ENCODE results near the gene NUP188.

NUP188 gene

GRCh38 chr9:128947527-128948301 is at the start of gene NUP188, which contains the start of gene DOLK:
TSS of gene NUP188 (plus strand) at chr9:128947699. CDS start at chr9:128947720, 21 bp downstream.
TSS of gene DOLK (minus strand) at chr9:128947603. CDS start at chr9:128947303, 300 bp downstream.
- peak; percentile 88 to 95 for DNase-seq

- DNase-seq = no peak
These were observed 49.1 kb upstream of the NUP188 start for GRCh38 chr9:128898382-128898781.

GRCh38 chr9:128898845-128899565 is 48.5 kb upstream of the NUP188 start:
- DNase-seq = no peak

- DNase-seq = no peak
These were observed 47.8 kb upstream of the NUP188 start for GRCh38 chr9:128899566-128900322.

GRCh38 chr9:128901379-128901778 is 46.1 kb upstream of the NUP188 start:
- no peak for DNase-seq

- no peak for DNase-seq
These were observed 45.7 kb upstream of the NUP188 start for GRCh38 chr9:128901822-128902221.

GRCh38 chr9:128902351-128903078 is 45.0 kb upstream of the NUP188 start:
- DNase-seq = peak; percentile 57 to 76

GRCh38 chr9:128903079-128903461 is 44.4 kb upstream of the NUP188 start:
- DNase-seq = no peak

- DNase-seq = no peak
These were observed 43.5 kb upstream of the NUP188 start for GRCh38 chr9:128903871-128904620.

- no peak for DNase-seq
These were observed 41.5 kb upstream of the NUP188 start for GRCh38 chr9:128905964-128906363.

- no peak for DNase-seq
These were observed 40.8 kb upstream of the NUP188 start for GRCh38 chr9:128906741-128907140.

- no peak for DNase-seq
These were observed 39.1 kb upstream of the NUP188 start for GRCh38 chr9:128908372-128908771.

- no peak for DNase-seq
These were observed 37.6 kb upstream of the NUP188 start for GRCh38 chr9:128909859-128910258.

- DNase-seq = no peak
These were observed 36.6 kb upstream of the NUP188 start for GRCh38 chr9:128910906-128911305.

GRCh38 chr9:128911529-128912035 is 35.9 kb upstream of the NUP188 start:
- DNase-seq = no peak

- DNase-seq = no peak
These were observed 35.1 kb upstream of the NUP188 start for GRCh38 chr9:128912270-128912853.

GRCh38 chr9:128913048-128913900 is 34.2 kb upstream of the NUP188 start:
- no peak for DNase-seq

- DNase-seq = no peak
These were observed 33.3 kb upstream of the NUP188 start for GRCh38 chr9:128913995-128914772.

- no peak for DNase-seq
These were observed 31.3 kb upstream of the NUP188 start for GRCh38 chr9:128916204-128916603.

GRCh38 chr9:128916745-128917144 is 30.8 kb upstream of the NUP188 start:
- no peak for DNase-seq
